Measurements from ENCODE around the gene MAP2K3.

The MAP2K3 gene

DNA sequence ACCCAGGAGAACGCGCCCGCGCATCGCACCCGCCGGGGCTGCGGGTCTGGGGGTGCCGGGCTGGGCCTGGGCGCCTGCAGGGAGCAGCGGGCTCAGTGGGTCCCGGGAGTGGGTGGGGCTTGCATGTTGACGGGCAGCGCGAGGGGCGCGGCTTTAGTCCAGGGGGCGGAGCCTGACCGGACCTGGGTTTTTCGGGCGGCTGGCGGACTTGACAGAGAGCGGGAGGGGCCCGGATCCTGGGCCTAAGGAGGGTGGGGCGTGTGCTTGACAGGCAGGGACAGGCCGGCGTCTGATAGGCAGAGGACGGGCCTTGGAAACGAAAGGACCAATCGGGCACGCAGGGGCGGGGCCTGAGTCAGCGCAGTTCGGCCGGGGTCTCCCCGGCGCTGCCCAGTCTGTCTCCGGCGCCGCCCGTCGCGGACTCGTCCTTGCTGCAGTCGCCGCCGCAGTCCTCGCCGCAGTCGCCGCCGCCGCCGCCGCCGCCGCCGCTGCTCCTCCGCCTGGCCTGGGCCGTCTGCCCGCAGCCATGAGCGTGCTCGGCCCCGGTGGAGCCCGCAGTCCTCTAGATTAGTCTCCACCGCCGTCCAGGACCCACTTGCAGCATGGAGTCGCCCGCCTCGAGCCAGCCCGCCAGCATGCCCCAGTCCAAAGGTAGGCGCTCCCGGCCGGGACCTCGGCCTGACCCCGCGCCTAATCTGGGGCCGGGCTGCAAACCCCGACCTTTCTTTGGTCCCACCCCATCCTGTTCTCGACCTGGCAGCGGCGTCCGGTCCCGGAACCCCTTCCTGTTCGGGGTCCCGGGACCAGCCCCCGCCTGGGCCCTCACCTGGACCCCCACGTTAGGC, at the start of gene MAP2K3:
Gene MAP2K3, plus strand, starts transcription at position 393 of the 845 bp plus-strand sequence. Its CDS starts 210 bp downstream, at position 603.
- DNase-seq (ENCODE audit: low spot score), result peak; percentile 99
- Histone ChIP-seq H3K27ac (peak within 1 kb of the TSS; percentile 88 to 97), H3K4me3 (peak within 1 kb of the TSS; percentile 90)
- TF ChIP-seq, protein P1, sequence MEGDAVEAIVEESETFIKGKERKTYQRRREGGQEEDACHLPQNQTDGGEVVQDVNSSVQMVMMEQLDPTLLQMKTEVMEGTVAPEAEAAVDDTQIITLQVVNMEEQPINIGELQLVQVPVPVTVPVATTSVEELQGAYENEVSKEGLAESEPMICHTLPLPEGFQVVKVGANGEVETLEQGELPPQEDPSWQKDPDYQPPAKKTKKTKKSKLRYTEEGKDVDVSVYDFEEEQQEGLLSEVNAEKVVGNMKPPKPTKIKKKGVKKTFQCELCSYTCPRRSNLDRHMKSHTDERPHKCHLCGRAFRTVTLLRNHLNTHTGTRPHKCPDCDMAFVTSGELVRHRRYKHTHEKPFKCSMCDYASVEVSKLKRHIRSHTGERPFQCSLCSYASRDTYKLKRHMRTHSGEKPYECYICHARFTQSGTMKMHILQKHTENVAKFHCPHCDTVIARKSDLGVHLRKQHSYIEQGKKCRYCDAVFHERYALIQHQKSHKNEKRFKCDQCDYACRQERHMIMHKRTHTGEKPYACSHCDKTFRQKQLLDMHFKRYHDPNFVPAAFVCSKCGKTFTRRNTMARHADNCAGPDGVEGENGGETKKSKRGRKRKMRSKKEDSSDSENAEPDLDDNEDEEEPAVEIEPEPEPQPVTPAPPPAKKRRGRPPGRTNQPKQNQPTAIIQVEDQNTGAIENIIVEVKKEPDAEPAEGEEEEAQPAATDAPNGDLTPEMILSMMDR (IDR thresholded peaks at IDR 0.05), result no peak

DNA sequence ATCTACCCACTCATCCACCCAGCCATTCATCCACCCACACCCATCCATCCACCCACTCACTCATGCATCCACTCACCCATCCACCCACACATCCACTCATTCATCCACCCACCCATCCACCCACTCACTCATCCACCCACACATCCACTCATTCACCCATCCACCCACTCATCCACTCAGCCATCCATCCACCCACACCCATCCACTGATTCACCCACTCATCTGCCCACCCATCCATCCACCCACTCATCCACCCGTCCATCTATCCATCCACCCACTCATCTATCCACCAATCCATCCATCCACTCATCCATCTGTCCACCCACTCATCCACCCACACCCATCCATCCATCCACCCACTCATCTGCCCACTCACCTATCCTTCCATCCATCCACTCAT, 48.6 kb upstream of the MAP2K3 start:
- no peak overlapping the region for H3K27ac ChIP-seq
- TF ChIP-seq, protein P1 (IDR thresholded peaks at IDR 0.05), result no peak
- DNase-seq (ENCODE audit: low spot score), result no peak
- no peak overlapping the region for H3K4me3 ChIP-seq

DNA sequence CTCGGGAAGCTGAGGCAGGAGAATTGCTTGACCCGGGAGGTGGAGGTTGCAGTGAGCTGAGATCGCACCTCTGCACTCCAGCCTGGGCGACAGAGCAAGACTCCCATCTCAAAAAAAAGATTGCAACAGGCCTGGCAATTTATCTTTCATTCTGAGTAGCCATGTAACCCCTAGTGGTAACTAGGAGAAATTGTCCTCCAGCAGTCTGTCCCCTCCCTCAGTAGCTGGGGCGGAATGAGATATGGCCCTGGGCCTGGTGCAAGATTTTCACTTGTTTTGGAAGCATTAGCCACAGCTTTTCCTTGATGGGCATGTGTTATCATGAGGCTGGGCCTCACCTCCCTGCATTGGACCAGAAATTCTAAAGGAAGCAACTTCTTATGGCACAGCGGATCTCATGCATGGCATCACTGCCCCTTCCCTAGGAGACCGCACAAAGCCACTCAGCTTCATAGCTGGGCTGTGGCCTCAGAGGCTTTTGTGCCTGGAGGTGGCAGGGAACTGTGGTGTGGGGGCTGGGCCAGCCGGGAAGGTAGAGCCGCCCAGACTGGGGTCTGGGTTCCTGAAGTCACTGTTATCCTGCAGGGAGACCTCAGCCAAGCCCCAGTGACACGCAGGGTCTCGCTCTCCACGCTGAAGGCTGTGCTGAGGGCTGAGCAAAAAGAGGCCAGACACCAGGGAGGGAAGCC, 44.7 kb upstream of the MAP2K3 start:
- TF ChIP-seq, protein P1 (IDR thresholded peaks at IDR 0.05), result peak; percentile 35
- Histone ChIP-seq H3K27ac (no peak overlapping the region), H3K4me3 (no peak overlapping the region)
- DNase-seq (ENCODE audit: low spot score), result no peak

DNA sequence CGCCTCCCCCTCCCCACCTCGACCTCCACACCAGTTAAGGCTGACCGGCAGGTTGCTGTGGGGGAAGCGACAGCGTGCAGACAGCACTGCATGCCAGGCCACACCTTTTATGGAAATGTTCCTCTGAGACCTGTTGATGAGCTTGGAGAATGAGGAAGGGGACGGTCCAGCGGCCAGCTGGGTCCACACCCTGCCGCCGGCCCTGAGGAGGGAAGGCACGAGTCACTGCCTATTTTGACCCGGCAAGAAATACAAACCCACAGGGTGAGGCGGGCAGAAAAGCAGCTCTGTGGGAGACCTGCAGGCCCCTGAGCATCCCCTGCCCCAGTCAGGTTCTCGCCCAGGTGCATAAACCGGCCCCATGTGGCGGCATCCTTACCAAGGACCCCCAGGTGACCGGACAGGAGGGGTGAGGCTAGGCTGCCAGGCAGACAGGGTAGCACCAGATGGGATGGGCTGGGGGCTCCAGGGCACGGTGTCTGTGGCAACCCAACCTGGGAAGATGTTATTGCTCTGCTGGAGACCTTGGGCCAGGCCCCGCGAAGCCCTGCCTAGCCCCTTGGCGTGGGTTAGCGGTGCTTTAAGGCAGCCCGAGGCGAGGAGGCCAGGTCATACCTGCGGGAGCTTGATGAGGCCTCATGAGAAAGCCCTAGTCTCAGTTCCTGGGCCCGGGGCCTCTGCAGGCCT, 44.0 kb upstream of the MAP2K3 start:
- Histone ChIP-seq H3K27ac (no peak overlapping the region), H3K4me3 (no peak overlapping the region)
- no peak for DNase-seq (ENCODE audit: low spot score)
- TF ChIP-seq, protein P1 (IDR thresholded peaks at IDR 0.05), result no peak

DNA sequence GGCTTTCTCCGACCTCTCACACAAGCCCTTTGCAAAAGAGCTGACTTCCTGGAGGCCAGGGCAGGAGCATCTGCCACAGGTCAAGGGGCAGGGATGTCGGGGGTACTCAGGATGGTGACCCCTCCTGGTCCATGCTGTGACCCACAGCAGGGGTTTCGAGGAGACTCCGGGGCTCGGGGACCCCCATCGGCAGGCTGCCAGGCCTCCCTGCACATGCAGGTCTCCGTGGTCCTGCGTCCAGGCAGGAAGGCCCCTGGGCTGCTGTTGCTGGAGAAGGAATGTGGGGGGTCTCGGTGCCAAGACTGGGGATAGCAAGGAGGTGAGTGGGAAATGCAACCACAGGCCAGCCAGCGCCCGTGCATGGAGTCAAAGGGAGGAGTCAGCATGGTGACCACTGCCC, 42.9 kb upstream of the MAP2K3 start:
- DNase-seq (ENCODE audit: low spot score), result no peak
- H3K4me3 ChIP-seq, result no peak overlapping the region
- TF ChIP-seq, protein P1 (IDR thresholded peaks at IDR 0.05), result no peak
- no peak overlapping the region for H3K27ac ChIP-seq

DNA sequence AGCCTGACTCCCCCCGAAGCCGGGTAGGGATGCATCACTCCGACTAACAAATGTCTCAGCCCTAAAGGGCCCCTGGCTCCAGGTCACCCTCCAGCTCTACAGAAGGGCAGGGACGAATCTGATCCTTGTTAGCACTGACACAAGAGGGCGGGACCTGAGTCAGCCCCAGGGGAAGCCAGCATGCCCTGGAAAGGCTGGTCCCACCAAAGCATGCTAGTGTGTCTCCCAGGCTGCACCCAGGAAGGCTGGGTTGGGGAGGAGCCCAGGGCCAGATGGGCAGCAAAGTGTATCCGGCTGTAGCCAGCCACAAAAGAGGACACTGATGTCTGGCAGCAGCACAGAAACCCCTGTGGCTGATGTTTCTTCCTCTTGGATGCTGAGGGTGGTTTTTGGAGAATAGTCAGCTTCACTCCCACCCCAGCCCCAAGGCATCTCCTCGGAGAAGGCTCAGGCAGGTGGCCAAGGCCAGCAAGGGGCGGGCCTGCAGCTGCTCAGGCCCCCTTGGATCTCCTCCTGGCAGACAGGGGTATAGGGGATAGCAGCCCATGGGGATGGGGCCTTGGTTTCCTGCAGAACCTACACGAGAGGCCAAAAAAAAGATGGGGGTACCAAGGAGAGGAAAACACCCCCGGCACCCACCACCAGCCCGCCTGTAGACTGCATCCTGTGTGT, 42.3 kb upstream of the MAP2K3 start:
- H3K4me3 ChIP-seq, result no peak overlapping the region
- no peak for DNase-seq (ENCODE audit: low spot score)
- H3K27ac ChIP-seq, result no peak overlapping the region
- TF ChIP-seq, protein P1 (IDR thresholded peaks at IDR 0.05), result no peak
